Esophagus muscularis mucosa (tissue), 4 donors: Measurements from ENCODE around the gene DIDO1. TPM values are rescaled to one million over a fixed set of nuclear protein-coding genes. Genes with fewer than 3 reads are reported as not detected.

Source experiments
- DNase-seq: peaks from one replicate; pipeline ENCODE4 v3.0.0-alpha.2; 2017; ENCODE audit errors: extremely low spot score
- H3K27ac ChIP-seq, 4 donors: fragments of 200-600 bp; sonication (generic); replicated peaks in 1 of 4; 1 replicate in 3 of 4; 2 replicates in 1 of 4; pipeline ENCODE4 v1.5.1; 2016 to 2019; ENCODE audit warnings: mild to moderate bottlenecking in 1 of 4
- H3K27me3 ChIP-seq, 4 donors: fragments of 200-600 bp; sonication (generic); one replicate each; pipeline versions ENCODE4 v1.5.1 to v1.6.0; 2016 to 2019
- H3K36me3 ChIP-seq, 4 donors: fragments of 200-600 bp; sonication (generic); one replicate each; pipeline ENCODE4 v1.5.1; 2016 to 2019
- H3K4me1 ChIP-seq, 4 donors: fragments of 200-600 bp; sonication (generic); one replicate each; pipeline ENCODE4 v1.5.1; 2016 to 2019
- H3K4me3 ChIP-seq, 4 donors: fragments of 200-600 bp; sonication (generic); 1 replicate in 2 of 4; 2 replicates in 2 of 4; pipeline ENCODE4 v1.5.1; 2016 to 2019; ENCODE audit warnings: mild to moderate bottlenecking in 4 of 4, moderate library complexity in 1 of 4
- H3K9me3 ChIP-seq, 4 donors: fragments of 200-600 bp; sonication (generic); 1 replicate in 3 of 4; 2 replicates in 1 of 4; pipeline ENCODE4 v1.5.1; 2016 to 2019
- CTCF ChIP-seq, 3 experiments: fragments of 200-600 bp in 2 of 3; fragments of 450-650 bp in 1 of 3; sonication (generic) in 2 of 3; IDR thresholded peaks; one replicate each; pipeline ENCODE4 v1.5.1; 2017 to 2019; ENCODE audit warnings: antibody characterized with exemption in 3 of 3, mild to moderate bottlenecking in 2 of 3, moderate library complexity in 1 of 3
- EP300 ChIP-seq: sonication (generic); formaldehyde crosslinking; IDR thresholded peaks from one replicate; pipeline ENCODE4 v1.6.1; 2017; ENCODE audit warnings: antibody characterized with exemption
- POLR2A ChIP-seq: fragments of 450-650 bp; IDR thresholded peaks from one replicate; pipeline ENCODE4 v1.6.1; 2017; ENCODE audit warnings: antibody characterized with exemption, moderate library complexity, mild to moderate bottlenecking, low read depth
- POLR2AphosphoS5 ChIP-seq, 2 donors: sonication (generic); formaldehyde crosslinking; IDR thresholded peaks; one replicate each; pipeline ENCODE4 v1.6.1; 2017; ENCODE audit warnings: antibody characterized with exemption in 2 of 2
- WGBS: methylation state at CpG from one replicate; pipeline ENCODE4 v1.1.5; 2018; 5-methylcytosine and 5-hydroxymethylcytosine counted together
- intact Hi-C: fragments of 100-400 bp; cut with DNase I; formaldehyde crosslinking; loops from one replicate; pipeline ENCODE4 v1.15.1; 2023
- total RNA-seq, 4 donors: library from RNA; depleted of rRNA; stranded (reverse); fragments of >200 nt; gene quantifications; one replicate each; pipeline versions ENCODE4 v1.1.0 to v1.2.1, GENCODE V29; 2016

DIDO1 gene
- 10 to 100 TPM; 48.9 to 61.6 (median 55.7) TPM for total RNA-seq

GRCh38 chr20:62926229-62927127 lies at the start of gene DIDO1:
Gene DIDO1, minus strand, starts transcription at chr20:62926505.
- Histone ChIP-seq H3K4me3 (peak within 1 kb of the TSS; percentile 79 to 97 (median 95)), H3K4me1 (peaks cover 65 to 81% (median 77%) of the 10 kb centered on the region in 4 donors), H3K36me3 (no peaks in the 10 kb centered on the region), H3K9me3 (no peaks in the 10 kb centered on the region), H3K27ac (peak within 1 kb of the TSS; percentile 95 to 98 (median 98)), H3K27me3 (no peaks in the 10 kb centered on the region)
- intact Hi-C loops, result no loop called here
- DNase-seq, result peak; percentile 93
- 4% methylated on average over 32 of the region's 92 CpGs for WGBS
- TF ChIP-seq POLR2AphosphoS5 (IDR thresholded peaks at IDR 0.05), result peak; percentile 78 to 86
- peak; percentile 80 to 90 (median 81) for TF ChIP-seq CTCF (IDR thresholded peaks at IDR 0.05)
- TF ChIP-seq EP300, result no peak
- peak; percentile 67 for TF ChIP-seq POLR2A

GRCh38 chr20:62975251-62975760 lies 49.0 kb upstream of the DIDO1 start:
- TF ChIP-seq CTCF (IDR thresholded peaks at IDR 0.05), result no peak
- TF ChIP-seq POLR2A, result no peak
- no peak for TF ChIP-seq POLR2AphosphoS5 (IDR thresholded peaks at IDR 0.05)
- no peak for TF ChIP-seq EP300
- 69% methylated on average over 8 of the region's 10 CpGs for WGBS
- Histone ChIP-seq H3K4me1 (peaks cover 7 to 13% (median 13%) of the 10 kb centered on the region in 4 donors), H3K4me3 (no peak overlapping the region), H3K27me3 (peaks cover 8 to 100% (median 43%) of the 10 kb centered on the region in 4 donors), H3K9me3 (no peaks in the 10 kb centered on the region), H3K27ac (no peak overlapping the region), H3K36me3 (no peaks in the 10 kb centered on the region)
- intact Hi-C loops, result no loop called here
- no peak for DNase-seq

GRCh38 chr20:62972845-62973745 lies 46.8 kb upstream of the DIDO1 start:
- Histone ChIP-seq H3K4me3 (peak overlapping the region; percentile 33 to 45 (median 35)), H3K9me3 (no peaks in the 10 kb centered on the region), H3K27me3 (peaks cover 8 to 95% (median 39%) of the 10 kb centered on the region in 4 donors), H3K4me1 (peaks cover 7 to 13% (median 13%) of the 10 kb centered on the region in 4 donors), H3K27ac (no peak overlapping the region), H3K36me3 (no peaks in the 10 kb centered on the region)
- WGBS, result 21% methylated on average over 30 of the region's 48 CpGs
- no peak for DNase-seq
- TF ChIP-seq EP300, result no peak
- TF ChIP-seq CTCF (IDR thresholded peaks at IDR 0.05), result no peak
- TF ChIP-seq POLR2AphosphoS5 (IDR thresholded peaks at IDR 0.05), result no peak
- TF ChIP-seq POLR2A, result no peak
- intact Hi-C loops, result loop anchor here (2.0 kb wide), 1 partner anchor 36 kb away; no protein-coding TSS in a partner anchor

GRCh38 chr20:62971950-62972844 lies 45.9 kb upstream of the DIDO1 start:
- peak overlapping the region; percentile 33 to 45 (median 35) for H3K4me3 ChIP-seq
- H3K4me1 ChIP-seq, result peaks cover 7 to 13% (median 13%) of the 10 kb centered on the region in 4 donors
- H3K36me3 ChIP-seq, result peaks cover 0 to 6% (median 2%) of the 10 kb centered on the region in 4 donors
- peaks cover 8 to 86% (median 37%) of the 10 kb centered on the region in 4 donors for H3K27me3 ChIP-seq
- intact Hi-C loops, result loop anchor here (2.0 kb wide), 1 partner anchor 37 kb away; no protein-coding TSS in a partner anchor
- no peak overlapping the region for H3K27ac ChIP-seq
- 3% methylated on average over 31 of the region's 38 CpGs for WGBS
- no peaks in the 10 kb centered on the region for H3K9me3 ChIP-seq
- DNase-seq, result peak; percentile 93
- TF ChIP-seq CTCF (IDR thresholded peaks at IDR 0.05) (peak; percentile 82 to 93 (median 93)), POLR2A (no peak)
